SJCRH30 (cell line): Measurements from ENCODE around the gene YAP1. TPM values are rescaled to one million over a fixed set of nuclear protein-coding genes. Genes with fewer than 3 reads are reported as not detected.
A peak's percentile ranks its signal among the peaks of the same experiment; 100 is the strongest.
"Not testable (repeated sequence)": the region's sequence is repeated elsewhere in the genome, so short reads cannot be mapped to it uniquely, and the experiment has no call there.

Source experiments
- DNase-seq, 2 experiments: peaks; one replicate each; pipeline ENCODE4 v3.0.0-alpha.2; 2015 to 2020
- H3K27ac ChIP-seq: fragments of 250-450 bp; sonication (Bioruptor Pico); 2 replicates; pipeline ENCODE4 v1.5.1; 2020; ENCODE audit warnings: mild to moderate bottlenecking, moderate library complexity
- H3K27me3 ChIP-seq: fragments of 250-450 bp; sonication (Bioruptor Pico); 2 replicates; pipeline ENCODE4 v1.5.1; 2020; ENCODE audit warnings: mild to moderate bottlenecking, moderate library complexity
- H3K36me3 ChIP-seq: fragments of 250-450 bp; sonication (Bioruptor Pico); 2 replicates; pipeline ENCODE4 v1.5.1; 2020; ENCODE audit warnings: mild to moderate bottlenecking, moderate library complexity
- H3K4me1 ChIP-seq: fragments of 250-450 bp; sonication (Bioruptor Pico); 2 replicates; pipeline ENCODE4 v1.5.1; 2020; ENCODE audit warnings: mild to moderate bottlenecking, moderate library complexity
- H3K4me3 ChIP-seq: fragments of 250-450 bp; sonication (Bioruptor Pico); 2 replicates; pipeline ENCODE4 v1.5.1; 2020; ENCODE audit warnings: mild to moderate bottlenecking, moderate library complexity
- H3K9me3 ChIP-seq: fragments of 250-450 bp; sonication (Bioruptor Pico); replicated peaks from 2 replicates; pipeline ENCODE4 v1.5.1; 2020; ENCODE audit warnings: mild to moderate bottlenecking, moderate library complexity
- total RNA-seq: library from RNA; depleted of rRNA; stranded (reverse); fragments of >200 nt; shearing (Covaris generic); gene quantifications from 2 replicates; pipeline ENCODE4 v1.2.3, GENCODE V29; 2014

Gene YAP1
- total RNA-seq, 1 experiment from 2014 or later, result 42.7 TPM

DNA sequence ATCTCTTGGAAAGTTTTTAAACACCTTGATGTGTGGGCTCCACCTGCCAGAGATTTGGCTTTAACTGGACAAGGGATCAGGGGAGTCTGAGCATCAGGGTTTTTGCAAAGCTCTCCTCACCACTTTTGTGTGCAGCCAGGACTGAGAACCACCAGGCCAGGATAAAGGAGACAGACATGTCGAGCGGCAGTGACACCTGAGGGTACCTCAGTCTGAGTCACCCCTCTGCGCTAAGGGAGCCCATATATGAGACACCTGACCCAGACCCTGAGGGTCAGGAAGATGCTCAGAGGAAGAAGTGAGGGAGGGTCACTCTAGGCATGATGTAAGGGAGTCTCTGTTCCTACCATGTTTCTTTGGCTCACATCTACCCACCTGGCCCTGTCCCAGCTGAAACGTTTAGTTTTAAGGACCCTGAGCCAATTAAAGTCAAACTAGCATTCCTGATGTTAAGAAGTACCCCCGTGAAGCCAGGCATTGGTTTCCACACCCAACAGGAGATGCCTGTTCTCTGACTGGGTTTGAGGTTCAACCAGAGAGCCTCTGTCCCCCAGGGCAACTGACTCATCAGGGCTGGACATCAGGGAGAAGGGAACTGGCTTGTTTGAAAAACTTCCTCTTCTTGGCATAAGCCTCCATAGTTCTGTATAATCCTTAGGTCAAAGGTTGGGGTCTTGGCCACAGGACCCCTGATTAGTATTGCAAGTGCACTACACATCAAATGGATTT is 134.6 kb downstream of the YAP1 start:
- no peaks in the 10 kb centered on the region for H3K36me3 ChIP-seq
- H3K9me3 ChIP-seq, result no peaks in the 10 kb centered on the region
- H3K27ac ChIP-seq, result no peak overlapping the region
- H3K4me1 ChIP-seq, result no peaks in the 10 kb centered on the region
- no peaks in the 10 kb centered on the region for H3K27me3 ChIP-seq
- no peak overlapping the region for H3K4me3 ChIP-seq
- DNase-seq, result no peak

DNA sequence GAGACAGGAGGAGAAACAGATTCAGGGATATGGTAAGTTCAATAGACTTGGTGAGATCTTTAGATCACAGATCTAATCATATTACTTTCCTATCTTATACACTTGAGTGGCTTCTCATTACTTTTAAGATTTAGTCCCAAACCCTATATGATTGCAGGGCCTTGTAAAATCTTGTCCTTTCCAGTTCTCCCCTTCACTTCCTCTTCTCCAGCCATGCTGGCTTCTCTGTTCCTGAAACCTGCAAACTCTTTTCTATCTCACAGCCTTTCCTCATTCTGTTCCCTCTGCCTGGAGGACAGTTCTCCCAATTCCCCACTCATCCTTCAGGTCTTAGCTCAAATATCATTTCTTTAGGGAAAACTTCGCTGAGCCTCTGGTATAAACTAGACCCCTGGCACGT is 141.2 kb downstream of the YAP1 start:
- no peak overlapping the region for H3K4me3 ChIP-seq

DNA sequence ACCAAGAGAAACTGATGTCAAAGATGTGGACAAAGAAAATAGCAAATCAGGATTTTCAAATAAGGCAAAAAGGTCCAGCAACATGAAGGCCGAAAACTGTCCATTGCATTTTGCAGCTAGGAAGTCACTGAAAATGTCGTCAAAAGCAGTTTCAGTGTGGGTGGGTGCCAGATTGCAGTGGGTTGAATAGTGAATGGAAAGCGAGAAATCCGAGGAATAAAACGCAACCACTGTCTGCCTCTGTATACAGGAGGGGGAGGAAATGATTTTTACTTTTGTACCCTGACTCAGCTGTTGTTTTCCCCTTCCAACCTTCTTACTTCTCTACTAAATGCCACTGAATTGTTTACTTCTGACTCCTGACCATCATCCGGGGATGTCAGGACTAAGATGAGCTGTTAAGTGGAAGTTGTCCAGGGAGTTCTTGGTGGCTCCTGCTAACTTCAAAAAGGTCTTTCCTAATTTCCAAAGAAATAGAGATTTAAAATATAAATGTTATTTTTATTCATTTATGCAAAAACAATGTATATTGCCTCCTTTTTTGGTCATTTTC is 142.2 kb downstream of the YAP1 start:
- no peaks in the 10 kb centered on the region for H3K36me3 ChIP-seq
- H3K27ac ChIP-seq, result no peak overlapping the region
- H3K27me3 ChIP-seq, result no peaks in the 10 kb centered on the region
- DNase-seq, result no peak
- no peaks in the 10 kb centered on the region for H3K4me1 ChIP-seq
- no peaks in the 10 kb centered on the region for H3K9me3 ChIP-seq
- H3K4me3 ChIP-seq, result no peak overlapping the region

More for the DNA sequence above, 141.2 kb downstream of the YAP1 start:
- Histone ChIP-seq H3K4me1 (no peaks in the 10 kb centered on the region), H3K27ac (no peak overlapping the region), H3K36me3 (no peaks in the 10 kb centered on the region), H3K27me3 (no peaks in the 10 kb centered on the region), H3K9me3 (no peaks in the 10 kb centered on the region)
- DNase-seq, result no peak

DNA sequence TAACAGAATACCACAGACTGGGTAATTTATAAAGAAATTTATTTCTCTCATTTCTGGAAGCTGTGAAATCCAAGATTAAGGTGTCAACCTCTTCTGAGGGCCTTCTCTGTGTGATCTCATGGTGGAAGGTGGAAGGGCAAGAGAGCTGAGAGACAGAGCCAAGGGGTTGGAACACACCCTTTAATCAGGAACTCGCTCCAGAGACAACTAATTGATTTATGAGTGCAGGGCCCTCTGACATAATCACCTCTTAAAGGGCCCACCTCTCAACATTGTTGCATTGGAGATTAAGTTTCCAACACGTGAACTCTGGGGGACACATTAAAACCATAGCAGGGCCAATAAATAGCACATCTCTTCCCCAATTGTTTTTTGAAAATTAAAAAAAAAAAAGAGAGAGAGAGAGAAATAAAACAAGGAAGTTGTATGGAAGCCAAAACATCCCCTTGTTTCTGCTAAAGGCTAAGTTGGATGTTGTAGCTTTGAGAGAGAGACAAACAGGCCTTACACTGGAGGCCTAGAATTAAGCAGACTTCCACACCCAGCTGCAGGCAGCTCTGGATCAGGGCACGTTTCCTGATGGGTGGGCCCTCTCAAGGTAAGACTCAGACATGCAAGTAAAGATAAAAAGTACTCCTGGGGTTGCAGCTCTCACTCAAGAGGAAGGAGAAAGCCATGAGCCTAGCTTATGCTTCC is 142.9 kb downstream of the YAP1 start:
- no peaks in the 10 kb centered on the region for H3K36me3 ChIP-seq

GRCh38 chr11:102254047-102254446 is 143.8 kb downstream of the YAP1 start:
- H3K27me3 ChIP-seq, result no peaks in the 10 kb centered on the region
- no peaks in the 10 kb centered on the region for H3K36me3 ChIP-seq
- H3K4me1 ChIP-seq, result no peaks in the 10 kb centered on the region
- H3K27ac ChIP-seq, result no peak overlapping the region
- no peak for DNase-seq
- no peaks in the 10 kb centered on the region for H3K9me3 ChIP-seq
- no peak overlapping the region for H3K4me3 ChIP-seq

More for the DNA sequence above, 142.9 kb downstream of the YAP1 start:
- DNase-seq, result no peak
- Histone ChIP-seq H3K9me3 (no peaks in the 10 kb centered on the region), H3K4me3 (no peak overlapping the region), H3K27ac (no peak overlapping the region), H3K27me3 (no peaks in the 10 kb centered on the region), H3K4me1 (no peaks in the 10 kb centered on the region)

DNA sequence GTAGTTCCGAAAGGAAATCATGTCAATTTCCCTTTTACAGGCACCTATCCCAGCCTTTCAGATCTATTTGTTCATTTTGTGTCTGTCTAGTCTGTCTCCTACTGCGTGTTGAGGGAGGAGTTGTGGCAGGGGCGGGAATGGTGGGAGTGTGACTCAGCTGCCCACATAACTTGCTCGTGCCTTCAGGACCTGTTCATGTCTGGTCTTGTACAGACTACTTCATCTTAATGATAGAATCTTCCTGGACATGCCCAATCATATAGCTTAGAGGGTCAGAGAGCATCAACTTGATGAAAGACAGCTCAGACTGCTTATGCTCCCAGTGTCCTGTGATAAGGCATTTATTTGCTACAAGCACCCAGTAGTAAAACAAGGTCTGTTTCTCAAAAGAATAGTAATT is 146.0 kb downstream of the YAP1 start:
- no peak overlapping the region for H3K4me3 ChIP-seq
- H3K4me1 ChIP-seq, result no peaks in the 10 kb centered on the region
- H3K27me3 ChIP-seq, result no peaks in the 10 kb centered on the region
- no peak overlapping the region for H3K27ac ChIP-seq
- no peak for DNase-seq
- no peaks in the 10 kb centered on the region for H3K9me3 ChIP-seq
- H3K36me3 ChIP-seq, result no peaks in the 10 kb centered on the region

- DNase-seq, result no peak
- Histone ChIP-seq H3K4me3 (no peak overlapping the region), H3K27ac (no peak overlapping the region), H3K27me3 (no peaks in the 10 kb centered on the region), H3K4me1 (no peaks in the 10 kb centered on the region), H3K36me3 (no peaks in the 10 kb centered on the region), H3K9me3 (no peaks in the 10 kb centered on the region)
These were observed 150.0 kb downstream of the YAP1 start for GRCh38 chr11:102260241-102260640.

DNA sequence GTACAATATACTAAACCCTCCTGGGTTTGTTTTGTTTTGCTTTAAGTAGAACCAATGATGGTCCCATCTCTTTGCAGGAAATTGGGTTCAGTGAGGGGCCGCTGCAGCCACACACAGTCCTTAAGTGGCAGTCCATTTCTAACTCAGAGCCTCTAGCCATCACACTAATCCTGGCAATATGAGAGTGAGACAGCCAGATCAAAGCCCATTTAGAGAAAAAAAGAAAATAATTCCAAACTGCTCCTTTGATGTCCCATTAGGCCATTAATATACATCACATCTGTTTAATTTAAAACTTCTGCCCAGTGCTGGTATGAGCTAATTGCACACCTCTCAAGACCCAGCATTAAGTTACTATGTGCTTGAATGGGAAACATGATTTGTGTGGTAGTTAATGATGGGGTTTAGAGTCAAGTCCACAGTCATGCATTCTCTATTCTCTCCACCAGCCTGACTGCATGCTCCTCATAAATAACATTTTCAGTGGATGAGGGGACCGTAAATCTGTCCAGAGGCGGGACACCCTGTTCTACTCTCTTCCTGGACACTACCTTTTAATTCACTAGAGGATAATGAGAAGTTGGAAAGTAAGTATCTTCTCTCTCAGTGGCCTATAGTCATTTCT is 153.2 kb downstream of the YAP1 start:
- no peaks in the 10 kb centered on the region for H3K4me1 ChIP-seq
- H3K36me3 ChIP-seq, result no peaks in the 10 kb centered on the region
- H3K27ac ChIP-seq, result no peak overlapping the region
- no peak for DNase-seq
- H3K27me3 ChIP-seq, result no peaks in the 10 kb centered on the region
- no peak overlapping the region for H3K4me3 ChIP-seq
- H3K9me3 ChIP-seq, result no peaks in the 10 kb centered on the region

GRCh38 chr11:102264704-102265103 is 154.5 kb downstream of the YAP1 start:
- not testable (repeated sequence) for H3K9me3 ChIP-seq, H3K27ac ChIP-seq, H3K27me3 ChIP-seq, H3K4me3 ChIP-seq, H3K4me1 ChIP-seq, DNase-seq, H3K36me3 ChIP-seq

- Histone ChIP-seq H3K4me3 (no peak overlapping the region), H3K27ac (no peak overlapping the region), H3K9me3 (no peaks in the 10 kb centered on the region), H3K36me3 (no peaks in the 10 kb centered on the region), H3K27me3 (no peaks in the 10 kb centered on the region), H3K4me1 (no peaks in the 10 kb centered on the region)
- DNase-seq, result no peak
These were observed 155.9 kb downstream of the YAP1 start for GRCh38 chr11:102266099-102266498.

DNA sequence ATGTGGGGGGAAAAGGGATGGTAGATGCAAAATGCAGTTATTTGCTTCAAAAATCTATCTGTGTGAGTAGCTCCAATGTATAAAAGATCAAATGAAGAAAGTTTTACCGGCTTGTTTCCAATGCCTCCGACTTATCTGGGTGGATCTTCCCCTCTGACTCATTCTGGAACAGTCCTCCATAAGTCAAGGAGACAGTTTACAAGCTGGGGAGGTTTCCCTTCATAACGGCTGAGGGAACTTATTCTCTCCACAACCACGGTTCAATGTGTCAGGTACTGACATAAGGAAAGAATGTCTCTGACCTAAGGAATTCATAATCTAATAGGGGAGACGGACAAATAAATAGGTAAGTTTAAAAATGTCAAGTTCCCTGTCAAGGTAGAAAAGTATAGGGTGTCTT is 157.4 kb downstream of the YAP1 start:
- Histone ChIP-seq H3K27ac (no peak overlapping the region), H3K27me3 (no peaks in the 10 kb centered on the region), H3K4me3 (no peak overlapping the region), H3K36me3 (no peaks in the 10 kb centered on the region), H3K4me1 (no peaks in the 10 kb centered on the region), H3K9me3 (no peaks in the 10 kb centered on the region)
- no peak for DNase-seq

- Histone ChIP-seq H3K9me3 (no peaks in the 10 kb centered on the region), H3K4me1 (no peaks in the 10 kb centered on the region), H3K36me3 (no peaks in the 10 kb centered on the region), H3K4me3 (no peak overlapping the region), H3K27ac (no peak overlapping the region), H3K27me3 (no peaks in the 10 kb centered on the region)
- DNase-seq, result peak; percentile 4 to 19
These were observed 158.1 kb downstream of the YAP1 start for GRCh38 chr11:102268083-102268984.

DNA sequence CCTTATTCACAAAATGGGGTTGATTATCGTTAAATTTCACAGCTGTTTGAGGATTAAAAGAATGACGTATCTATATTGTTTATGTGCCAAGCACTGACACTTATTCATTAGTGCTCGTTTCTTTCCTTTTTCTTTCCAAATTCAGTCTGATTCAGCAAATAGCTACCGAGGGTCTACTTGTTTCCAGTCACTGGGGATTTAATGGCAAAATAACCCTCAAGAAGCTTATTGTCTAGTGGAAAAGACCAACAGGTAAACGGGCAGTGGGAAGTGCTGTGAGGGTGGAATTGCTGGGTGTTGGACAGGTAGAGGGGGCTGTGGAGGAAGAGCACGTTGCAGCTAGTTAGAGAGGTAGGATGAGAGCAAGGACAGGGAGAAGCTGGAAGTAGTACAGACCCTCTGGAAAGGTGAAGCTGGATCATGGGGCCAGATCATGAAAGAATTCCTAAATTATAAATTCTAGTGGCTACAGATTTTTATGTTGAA is 158.8 kb downstream of the YAP1 start:
- Histone ChIP-seq H3K27me3 (no peaks in the 10 kb centered on the region), H3K4me1 (no peaks in the 10 kb centered on the region), H3K27ac (no peak overlapping the region), H3K9me3 (no peaks in the 10 kb centered on the region), H3K4me3 (no peak overlapping the region), H3K36me3 (no peaks in the 10 kb centered on the region)
- DNase-seq, result no peak

GRCh38 chr11:102269927-102270326 is 159.7 kb downstream of the YAP1 start:
- no peak overlapping the region for H3K27ac ChIP-seq
- no peaks in the 10 kb centered on the region for H3K4me1 ChIP-seq
- no peaks in the 10 kb centered on the region for H3K9me3 ChIP-seq
- H3K27me3 ChIP-seq, result no peaks in the 10 kb centered on the region
- H3K4me3 ChIP-seq, result no peak overlapping the region
- no peaks in the 10 kb centered on the region for H3K36me3 ChIP-seq
- DNase-seq, result no peak
